SK-N-SH treated with all-trans-retinoic acid at 6 μM for 48 hours (cell line): ENCODE measurements around the gene SYNDIG1.

Experiments used
- ATAC-seq: fragments of 200-7000 bp; cut with Tn5 transposase; 3 replicates; pipeline ENCODE4 v1.9.1; 2020; ENCODE audit warnings: mild to moderate bottlenecking, moderate library complexity
- ARNTL ChIP-seq: fragments of 450-650 bp; formaldehyde crosslinking; IDR thresholded peaks from 2 replicates; pipeline ENCODE4 v1.5.0; 2020; ENCODE audit warnings: low read depth, mild to moderate bottlenecking, moderate library complexity, borderline replicate concordance
- BACH2 ChIP-seq: fragments of 250-450 bp; sonication (Bioruptor Pico); IDR thresholded peaks from 2 replicates; pipeline ENCODE4 v1.9.0; 2021; ENCODE audit warnings: mild to moderate bottlenecking, borderline replicate concordance
- CSDC2 ChIP-seq: fragments of 250-450 bp; sonication (Bioruptor Pico); IDR thresholded peaks from 2 replicates; pipeline ENCODE4 v1.5.0; 2020; ENCODE audit warnings: mild to moderate bottlenecking, moderate library complexity
- ESRRG ChIP-seq: fragments of 250-450 bp; sonication (Bioruptor Pico); IDR thresholded peaks from 2 replicates; pipeline ENCODE4 v1.6.1; 2021; ENCODE audit warnings: mild to moderate bottlenecking
- GLIS3 ChIP-seq: fragments of 250-450 bp; sonication (Bioruptor Pico); IDR thresholded peaks from 2 replicates; pipeline ENCODE4 v1.5.0; 2020; ENCODE audit warnings: mild to moderate bottlenecking, moderate library complexity
- ISL1 ChIP-seq: fragments of 250-450 bp; sonication (Bioruptor Pico); IDR thresholded peaks from 2 replicates; pipeline ENCODE4 v2.1.2; 2022; ENCODE audit warnings: mild to moderate bottlenecking, moderate library complexity
- OSR1 ChIP-seq: fragments of 250-450 bp; sonication (Bioruptor Pico); IDR thresholded peaks from 2 replicates; pipeline ENCODE4 v1.8.0; 2022; ENCODE audit warnings: moderate library complexity, mild to moderate bottlenecking, inconsistent platforms
- PPARA ChIP-seq: fragments of 250-450 bp; sonication (Bioruptor Pico); IDR thresholded peaks from 2 replicates; pipeline ENCODE4 v1.5.0; 2020; ENCODE audit warnings: mild to moderate bottlenecking, borderline replicate concordance
- RARB ChIP-seq: fragments of 250-450 bp; sonication (Bioruptor Pico); IDR thresholded peaks from 2 replicates; pipeline ENCODE4 v1.8.0; 2021; ENCODE audit warnings: mild to moderate bottlenecking, moderate library complexity
- SNAI2 ChIP-seq: fragments of 250-450 bp; sonication (Bioruptor Pico); IDR thresholded peaks from 2 replicates; pipeline ENCODE4 v1.5.0; 2020; ENCODE audit warnings: mild to moderate bottlenecking, moderate library complexity
- TCF4 ChIP-seq: fragments of 250-450 bp; sonication (Bioruptor Pico); IDR thresholded peaks from 2 replicates; pipeline ENCODE4 v1.8.0; 2021; ENCODE audit warnings: mild to moderate bottlenecking, moderate library complexity, borderline replicate concordance
- TOX ChIP-seq: fragments of 250-450 bp; sonication (Bioruptor Pico); IDR thresholded peaks from 2 replicates; pipeline ENCODE4 v1.8.0; 2021; ENCODE audit warnings: mild to moderate bottlenecking, moderate library complexity, borderline replicate concordance
- ZC3H10 ChIP-seq: fragments of 250-450 bp; sonication (Bioruptor Pico); IDR thresholded peaks from 2 replicates; pipeline ENCODE4 v1.5.1; 2021; ENCODE audit warnings: mild to moderate bottlenecking, moderate library complexity
- ZFP3 ChIP-seq: fragments of 250-450 bp; sonication (Bioruptor Pico); IDR thresholded peaks from 2 replicates; pipeline ENCODE4 v1.5.0; 2020; ENCODE audit warnings: mild to moderate bottlenecking, moderate library complexity
- ZFP30 ChIP-seq: fragments of 450-650 bp; formaldehyde crosslinking; IDR thresholded peaks from 2 replicates; pipeline ENCODE4 v1.5.0; 2022; ENCODE audit warnings: mild to moderate bottlenecking, moderate library complexity
- ZNF565 ChIP-seq: fragments of 450-650 bp; formaldehyde crosslinking; conservative IDR thresholded peaks from 2 replicates; pipeline ENCODE4 v1.5.0; 2020; ENCODE audit warnings: low read depth, mild to moderate bottlenecking, moderate library complexity
- ZNF70 ChIP-seq: fragments of 450-650 bp; formaldehyde crosslinking; IDR thresholded peaks from 2 replicates; pipeline ENCODE4 v1.5.0; 2020; ENCODE audit warnings: mild to moderate bottlenecking, moderate library complexity
- TF ChIP-seq, protein P1 (sequence below): fragments of 250-450 bp; sonication (Bioruptor Pico); IDR thresholded peaks from 2 replicates; pipeline ENCODE4 v1.5.1; 2021; ENCODE audit warnings: mild to moderate bottlenecking, moderate library complexity
- TF ChIP-seq, protein P2 (sequence below): fragments of 250-450 bp; sonication (Bioruptor Pico); IDR thresholded peaks from 2 replicates; pipeline ENCODE4 v1.8.0; 2020; ENCODE audit warnings: mild to moderate bottlenecking, moderate library complexity, borderline replicate concordance
- TF ChIP-seq, protein P3 (sequence below): fragments of 250-450 bp; sonication (Bioruptor Pico); IDR thresholded peaks from 2 replicates; pipeline ENCODE4 v1.5.1; 2020; ENCODE audit warnings: low read depth, mild to moderate bottlenecking, moderate library complexity
- TF ChIP-seq, protein P4 (sequence below): fragments of 250-450 bp; sonication (Bioruptor Pico); IDR thresholded peaks from 2 replicates; pipeline ENCODE4 v1.5.0; 2020; ENCODE audit warnings: mild to moderate bottlenecking, moderate library complexity
- TF ChIP-seq, protein P5 (sequence below): fragments of 250-450 bp; sonication (Bioruptor Pico); IDR thresholded peaks from 2 replicates; pipeline ENCODE4 v1.8.0; 2021; ENCODE audit warnings: low read depth, mild to moderate bottlenecking, moderate library complexity, borderline replicate concordance

SYNDIG1 gene

DNA sequence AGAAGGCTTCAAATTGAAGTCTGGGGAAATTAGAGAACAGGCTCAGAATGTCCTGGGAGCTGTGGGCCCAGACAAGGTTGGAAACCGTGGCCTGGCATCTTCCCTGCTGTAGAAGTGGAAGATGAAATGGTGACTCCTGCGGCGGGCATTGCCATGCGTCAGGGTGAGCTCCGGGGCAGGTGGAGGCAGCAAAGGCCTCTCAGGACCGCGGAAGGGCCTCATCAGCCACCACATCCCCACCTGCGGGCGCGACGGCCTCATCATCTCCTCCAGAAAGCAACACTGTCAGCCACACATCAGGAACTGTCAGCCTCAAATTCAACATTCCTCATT is 161.7 kb downstream of the SYNDIG1 start:
- ATAC-seq, result no peak

DNA sequence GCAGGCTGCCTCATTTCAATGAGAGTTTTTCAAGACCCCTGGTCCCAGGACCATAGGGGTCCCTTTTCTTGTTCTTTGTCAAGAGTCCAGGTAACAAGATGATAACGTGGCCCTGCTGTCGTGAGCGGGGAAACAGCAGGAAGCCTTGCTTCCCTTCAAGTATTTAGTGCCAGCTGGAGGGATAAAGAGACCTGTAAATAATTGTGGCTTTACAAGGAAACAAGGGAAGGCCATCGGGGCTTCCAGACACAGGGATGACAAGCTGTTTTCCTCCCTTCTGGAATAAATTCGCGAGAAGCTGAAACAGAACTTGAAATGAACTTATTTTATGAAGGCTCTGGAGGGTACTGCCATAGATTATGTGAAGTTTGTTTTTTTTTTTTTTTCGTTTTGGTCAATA is 163.2 kb downstream of the SYNDIG1 start:
- no peak for TF ChIP-seq ISL1 (CRISPR knock-in tag)
- TF ChIP-seq RARB (CRISPR knock-in tag), result no peak
- no peak for TF ChIP-seq ZNF565 (CRISPR knock-in tag)
- TF ChIP-seq ARNTL (CRISPR knock-in tag), result no peak
- TF ChIP-seq PPARA (CRISPR knock-in tag), result no peak
- no peak for TF ChIP-seq TOX (CRISPR knock-in tag)
- no peak for TF ChIP-seq SNAI2
- TF ChIP-seq, protein P1, sequence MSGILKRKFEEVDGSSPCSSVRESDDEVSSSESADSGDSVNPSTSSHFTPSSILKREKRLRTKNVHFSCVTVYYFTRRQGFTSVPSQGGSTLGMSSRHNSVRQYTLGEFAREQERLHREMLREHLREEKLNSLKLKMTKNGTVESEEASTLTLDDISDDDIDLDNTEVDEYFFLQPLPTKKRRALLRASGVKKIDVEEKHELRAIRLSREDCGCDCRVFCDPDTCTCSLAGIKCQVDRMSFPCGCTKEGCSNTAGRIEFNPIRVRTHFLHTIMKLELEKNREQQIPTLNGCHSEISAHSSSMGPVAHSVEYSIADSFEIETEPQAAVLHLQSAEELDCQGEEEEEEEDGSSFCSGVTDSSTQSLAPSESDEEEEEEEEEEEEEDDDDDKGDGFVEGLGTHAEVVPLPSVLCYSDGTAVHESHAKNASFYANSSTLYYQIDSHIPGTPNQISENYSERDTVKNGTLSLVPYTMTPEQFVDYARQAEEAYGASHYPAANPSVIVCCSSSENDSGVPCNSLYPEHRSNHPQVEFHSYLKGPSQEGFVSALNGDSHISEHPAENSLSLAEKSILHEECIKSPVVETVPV (CRISPR knock-in tag), result no peak
- TF ChIP-seq CSDC2, result no peak
- TF ChIP-seq GLIS3, result no peak
- TF ChIP-seq OSR1 (CRISPR knock-in tag), result no peak
- TF ChIP-seq, protein P2, sequence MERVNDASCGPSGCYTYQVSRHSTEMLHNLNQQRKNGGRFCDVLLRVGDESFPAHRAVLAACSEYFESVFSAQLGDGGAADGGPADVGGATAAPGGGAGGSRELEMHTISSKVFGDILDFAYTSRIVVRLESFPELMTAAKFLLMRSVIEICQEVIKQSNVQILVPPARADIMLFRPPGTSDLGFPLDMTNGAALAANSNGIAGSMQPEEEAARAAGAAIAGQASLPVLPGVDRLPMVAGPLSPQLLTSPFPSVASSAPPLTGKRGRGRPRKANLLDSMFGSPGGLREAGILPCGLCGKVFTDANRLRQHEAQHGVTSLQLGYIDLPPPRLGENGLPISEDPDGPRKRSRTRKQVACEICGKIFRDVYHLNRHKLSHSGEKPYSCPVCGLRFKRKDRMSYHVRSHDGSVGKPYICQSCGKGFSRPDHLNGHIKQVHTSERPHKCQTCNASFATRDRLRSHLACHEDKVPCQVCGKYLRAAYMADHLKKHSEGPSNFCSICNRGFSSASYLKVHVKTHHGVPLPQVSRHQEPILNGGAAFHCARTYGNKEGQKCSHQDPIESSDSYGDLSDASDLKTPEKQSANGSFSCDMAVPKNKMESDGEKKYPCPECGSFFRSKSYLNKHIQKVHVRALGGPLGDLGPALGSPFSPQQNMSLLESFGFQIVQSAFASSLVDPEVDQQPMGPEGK, result no peak
- TF ChIP-seq ZFP30 (CRISPR knock-in tag), result no peak
- TF ChIP-seq, protein P3, sequence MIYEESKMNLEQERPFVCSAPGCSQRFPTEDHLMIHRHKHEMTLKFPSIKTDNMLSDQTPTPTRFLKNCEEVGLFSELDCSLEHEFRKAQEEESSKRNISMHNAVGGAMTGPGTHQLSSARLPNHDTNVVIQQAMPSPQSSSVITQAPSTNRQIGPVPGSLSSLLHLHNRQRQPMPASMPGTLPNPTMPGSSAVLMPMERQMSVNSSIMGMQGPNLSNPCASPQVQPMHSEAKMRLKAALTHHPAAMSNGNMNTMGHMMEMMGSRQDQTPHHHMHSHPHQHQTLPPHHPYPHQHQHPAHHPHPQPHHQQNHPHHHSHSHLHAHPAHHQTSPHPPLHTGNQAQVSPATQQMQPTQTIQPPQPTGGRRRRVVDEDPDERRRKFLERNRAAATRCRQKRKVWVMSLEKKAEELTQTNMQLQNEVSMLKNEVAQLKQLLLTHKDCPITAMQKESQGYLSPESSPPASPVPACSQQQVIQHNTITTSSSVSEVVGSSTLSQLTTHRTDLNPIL (CRISPR knock-in tag), result no peak
- TF ChIP-seq TCF4, result no peak
- TF ChIP-seq ESRRG (CRISPR knock-in tag), result no peak
- no peak for TF ChIP-seq ZC3H10 (CRISPR knock-in tag)
- no peak for ATAC-seq

More for the DNA sequence above, 161.7 kb downstream of the SYNDIG1 start:
- TF ChIP-seq ZC3H10 (CRISPR knock-in tag) (no peak), ESRRG (CRISPR knock-in tag) (no peak), TCF4 (no peak), SNAI2 (no peak), GLIS3 (no peak), ZFP30 (CRISPR knock-in tag) (no peak), ISL1 (CRISPR knock-in tag) (no peak), TOX (CRISPR knock-in tag) (no peak), RARB (CRISPR knock-in tag) (no peak), ZFP3 (CRISPR knock-in tag) (no peak), PPARA (CRISPR knock-in tag) (no peak), BACH2 (CRISPR knock-in tag) (no peak), ARNTL (CRISPR knock-in tag) (no peak), ZNF70 (CRISPR knock-in tag) (no peak)
- TF ChIP-seq, protein P2, result no peak
- TF ChIP-seq, protein P4, sequence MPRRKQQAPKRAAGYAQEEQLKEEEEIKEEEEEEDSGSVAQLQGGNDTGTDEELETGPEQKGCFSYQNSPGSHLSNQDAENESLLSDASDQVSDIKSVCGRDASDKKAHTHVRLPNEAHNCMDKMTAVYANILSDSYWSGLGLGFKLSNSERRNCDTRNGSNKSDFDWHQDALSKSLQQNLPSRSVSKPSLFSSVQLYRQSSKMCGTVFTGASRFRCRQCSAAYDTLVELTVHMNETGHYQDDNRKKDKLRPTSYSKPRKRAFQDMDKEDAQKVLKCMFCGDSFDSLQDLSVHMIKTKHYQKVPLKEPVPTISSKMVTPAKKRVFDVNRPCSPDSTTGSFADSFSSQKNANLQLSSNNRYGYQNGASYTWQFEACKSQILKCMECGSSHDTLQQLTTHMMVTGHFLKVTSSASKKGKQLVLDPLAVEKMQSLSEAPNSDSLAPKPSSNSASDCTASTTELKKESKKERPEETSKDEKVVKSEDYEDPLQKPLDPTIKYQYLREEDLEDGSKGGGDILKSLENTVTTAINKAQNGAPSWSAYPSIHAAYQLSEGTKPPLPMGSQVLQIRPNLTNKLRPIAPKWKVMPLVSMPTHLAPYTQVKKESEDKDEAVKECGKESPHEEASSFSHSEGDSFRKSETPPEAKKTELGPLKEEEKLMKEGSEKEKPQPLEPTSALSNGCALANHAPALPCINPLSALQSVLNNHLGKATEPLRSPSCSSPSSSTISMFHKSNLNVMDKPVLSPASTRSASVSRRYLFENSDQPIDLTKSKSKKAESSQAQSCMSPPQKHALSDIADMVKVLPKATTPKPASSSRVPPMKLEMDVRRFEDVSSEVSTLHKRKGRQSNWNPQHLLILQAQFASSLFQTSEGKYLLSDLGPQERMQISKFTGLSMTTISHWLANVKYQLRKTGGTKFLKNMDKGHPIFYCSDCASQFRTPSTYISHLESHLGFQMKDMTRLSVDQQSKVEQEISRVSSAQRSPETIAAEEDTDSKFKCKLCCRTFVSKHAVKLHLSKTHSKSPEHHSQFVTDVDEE (CRISPR knock-in tag), result no peak
- TF ChIP-seq, protein P3 (CRISPR knock-in tag), result no peak
- TF ChIP-seq, protein P5, sequence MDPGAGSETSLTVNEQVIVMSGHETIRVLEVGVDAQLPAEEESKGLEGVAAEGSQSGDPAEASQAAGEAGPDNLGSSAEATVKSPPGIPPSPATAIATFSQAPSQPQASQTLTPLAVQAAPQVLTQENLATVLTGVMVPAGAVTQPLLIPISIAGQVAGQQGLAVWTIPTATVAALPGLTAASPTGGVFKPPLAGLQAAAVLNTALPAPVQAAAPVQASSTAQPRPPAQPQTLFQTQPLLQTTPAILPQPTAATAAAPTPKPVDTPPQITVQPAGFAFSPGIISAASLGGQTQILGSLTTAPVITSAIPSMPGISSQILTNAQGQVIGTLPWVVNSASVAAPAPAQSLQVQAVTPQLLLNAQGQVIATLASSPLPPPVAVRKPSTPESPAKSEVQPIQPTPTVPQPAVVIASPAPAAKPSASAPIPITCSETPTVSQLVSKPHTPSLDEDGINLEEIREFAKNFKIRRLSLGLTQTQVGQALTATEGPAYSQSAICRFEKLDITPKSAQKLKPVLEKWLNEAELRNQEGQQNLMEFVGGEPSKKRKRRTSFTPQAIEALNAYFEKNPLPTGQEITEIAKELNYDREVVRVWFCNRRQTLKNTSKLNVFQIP, result no peak
